NT2/D1 (cell line): ENCODE results near the gene ABLIM1.

Experiments used
- SUZ12 ChIP-seq: IDR thresholded peaks from 2 replicates; pipeline ENCODE4 v1.6.1; 2011; ENCODE audit not compliant: insufficient read length, insufficient read depth; ENCODE audit errors: extremely low read depth
- YY1 ChIP-seq: IDR thresholded peaks from 2 replicates; pipeline ENCODE4 v1.6.1; 2011; ENCODE audit not compliant: insufficient read length, insufficient read depth
- ZNF274 ChIP-seq: IDR thresholded peaks from 2 replicates; pipeline ENCODE4 v1.6.1; 2011; ENCODE audit warnings: mild to moderate bottlenecking, low read depth, low read length

GRCh38 chr10:114631666-114632417, 26.2 kb downstream of the ABLIM1 start:
- no peak for TF ChIP-seq SUZ12
- TF ChIP-seq ZNF274: no peak
- no peak for TF ChIP-seq YY1
